HCT116 (cell line): ENCODE results near the gene ZNRF3. TPM values are rescaled to one million over a fixed set of nuclear protein-coding genes. Genes with fewer than 3 reads are reported as not detected.

Source experiments
- ATAC-seq: fragments of 200-7000 bp; cut with Tn5 transposase; 2 replicates; pipeline ENCODE4 v1.9.1; 2020; ENCODE audit warnings: mild to moderate bottlenecking, moderate library complexity
- BruUV-seq: library from RNA; stranded (reverse); fragments of 400-500 nt; replicated peaks from 2 replicates; lab custom pipeline; 2021; lab: Mats Ljungman, UMichigan
- CTCF ChIA-PET: fragments of 300-600 bp; sonication (Branson Sonifier 250); formaldehyde crosslinking; loops from one replicate; lab custom pipeline; 2021; ENCODE audit warnings: antibody characterized with exemption; lab: Charles Lee
- POLR2A ChIA-PET: fragments of 300-600, 350-600 bp; sonication (Branson Sonifier 250); formaldehyde crosslinking; loops from one replicate; lab custom pipeline; 2021; ENCODE audit warnings: antibody characterized with exemption; lab: Charles Lee
- RAD21 ChIA-PET, 2 experiments: fragments of 300-600 bp; sonication (Branson Sonifier 250); formaldehyde crosslinking; loops; one replicate each; lab custom pipeline; 2023; ENCODE audit warnings: low total read pairs in 2 of 2; ENCODE audit not compliant: uncharacterized antibody in 2 of 2, unreplicated experiment in 2 of 2, low non-redundant PET in 1 of 2; lab: Charles Lee
- DNase-seq: peaks from one replicate; pipeline ENCODE4 v3.0.0-alpha.2; 2010; ENCODE audit warnings: low read depth, low spot score
- H2AFZ ChIP-seq: fragments of 200-600 bp; shearing (Covaris generic), sonication (generic); 2 replicates; pipeline ENCODE4 v1.6.1; 2017; ENCODE audit warnings: low read depth, mixed run types, mixed read lengths, antibody characterized with exemption, low read length; ENCODE audit not compliant: poor library complexity, severe bottlenecking
- H3K27ac ChIP-seq: 2 replicates; pipeline ENCODE4 v1.5.1; 2012; ENCODE audit warnings: low read depth, low read length
- H3K27me3 ChIP-seq: fragments of 200-600 bp; sonication (generic); 2 replicates; pipeline ENCODE4 v1.6.1; 2016; ENCODE audit warnings: mixed run types, low read length, mixed read lengths; ENCODE audit not compliant: insufficient read depth
- H3K36me3 ChIP-seq, 2 experiments: fragments of 200-500 bp in 1 of 2; fragments of 200-600 bp in 1 of 2; sonication (Bioruptor generic) in 1 of 2; sonication (generic) in 1 of 2; 2 replicates each; pipeline versions ENCODE4 v1.5.1 to v1.6.1; 2014 to 2016; ENCODE audit warnings: low read length in 2 of 2, inconsistent platforms in 1 of 2, mixed read lengths in 1 of 2, mixed run types in 1 of 2; ENCODE audit not compliant: insufficient read depth in 2 of 2, control insufficient read depth in 1 of 2
- H3K4me1 ChIP-seq, 2 experiments: fragments of 200-600 bp in 1 of 2; sonication (generic) in 1 of 2; 2 replicates each; pipeline versions ENCODE4 v1.5.1 to v1.6.1; 2012 to 2017; ENCODE audit warnings: low read length in 2 of 2, inconsistent platforms in 1 of 2, mild to moderate bottlenecking in 1 of 2, mixed read lengths in 1 of 2, mixed run types in 1 of 2, moderate library complexity in 1 of 2; ENCODE audit not compliant: insufficient read depth in 2 of 2, control insufficient read depth in 1 of 2
- H3K4me2 ChIP-seq: fragments of 200-600 bp; sonication (generic); 2 replicates; pipeline ENCODE4 v1.6.1; 2017; ENCODE audit warnings: mixed run types, low read length, mixed read lengths
- H3K4me3 ChIP-seq, 2 experiments: fragments of 200-600 bp in 1 of 2; sonication (generic) in 1 of 2; replicated peaks in 1 of 2; 2 replicates each; pipeline ENCODE4 v1.5.1; 2011 to 2016; ENCODE audit warnings: low read length in 2 of 2, control low read depth in 1 of 2, low read depth in 1 of 2, mild to moderate bottlenecking in 1 of 2, mixed read lengths in 1 of 2, mixed run types in 1 of 2
- H3K79me2 ChIP-seq: fragments of 200-600 bp; sonication (generic); 2 replicates; pipeline ENCODE4 v1.6.1; 2017; ENCODE audit warnings: mild to moderate bottlenecking, mixed run types, low read length, moderate library complexity, mixed read lengths; ENCODE audit not compliant: insufficient read depth
- H3K9ac ChIP-seq: fragments of 200-600 bp; sonication (generic); 2 replicates; pipeline ENCODE4 v1.6.1; 2016; ENCODE audit warnings: low read length, mixed read lengths
- H3K9me2 ChIP-seq: fragments of 200-600 bp; sonication (generic), shearing (Covaris generic); 2 replicates; pipeline ENCODE4 v1.6.1; 2017; ENCODE audit warnings: mixed run types, mild to moderate bottlenecking, moderate library complexity; ENCODE audit not compliant: insufficient read depth
- H3K9me3 ChIP-seq, 2 experiments: fragments of 200-500 bp in 1 of 2; fragments of 200-600 bp in 1 of 2; sonication (Bioruptor generic) in 1 of 2; sonication (generic) in 1 of 2; 2 replicates each; pipeline ENCODE4 v1.6.1; 2014 to 2017; ENCODE audit warnings: low read length in 2 of 2, mixed read lengths in 2 of 2, inconsistent platforms in 1 of 2, low read depth in 1 of 2, mild to moderate bottlenecking in 1 of 2, mixed run types in 1 of 2, moderate library complexity in 1 of 2; ENCODE audit not compliant: control insufficient read depth in 1 of 2, insufficient read depth in 1 of 2
- H4K20me1 ChIP-seq: fragments of 200-600 bp; sonication (generic), shearing (Covaris generic); 2 replicates; pipeline ENCODE4 v1.6.1; 2017; ENCODE audit warnings: mixed run types, mild to moderate bottlenecking, moderate library complexity; ENCODE audit not compliant: insufficient read depth
- CEBPB ChIP-seq: IDR thresholded peaks from 2 replicates; pipeline ENCODE4 v1.6.1; 2012; ENCODE audit warnings: low read depth
- EGR1 ChIP-seq: IDR thresholded peaks from 2 replicates; pipeline ENCODE4 v1.6.1; 2012; ENCODE audit warnings: low read depth
- TCF7L2 ChIP-seq: IDR thresholded peaks from 2 replicates; pipeline ENCODE4 v1.7.0; 2011; ENCODE audit warnings: borderline replicate concordance, inconsistent platforms; ENCODE audit not compliant: insufficient read depth, insufficient read length; ENCODE audit errors: extremely low read depth
- YY1 ChIP-seq: IDR thresholded peaks from 2 replicates; pipeline ENCODE4 v1.6.1; 2011; ENCODE audit warnings: low read length, low read depth, moderate library complexity, mild to moderate bottlenecking; ENCODE audit not compliant: insufficient replicate concordance; ENCODE audit errors: extremely low read depth
- intact Hi-C: fragments of 100-400 bp; cut with micrococcal nuclease; formaldehyde crosslinking; loops from 2 replicates; pipeline ENCODE4 v1.10.0; 2022
- total RNA-seq: library from RNA; stranded (reverse); gene quantifications from one replicate; pipeline ENCODE4 v1.2.1, GENCODE V29; 2021; ENCODE audit not compliant: unreplicated experiment
- TF ChIP-seq, protein P1 (sequence below): IDR thresholded peaks from 2 replicates; pipeline ENCODE4 v1.6.1; 2012
- TF ChIP-seq, protein P2 (sequence below): IDR thresholded peaks from 2 replicates; pipeline ENCODE4 v1.6.1; 2011; ENCODE audit warnings: mild to moderate bottlenecking, low read length, moderate library complexity; ENCODE audit not compliant: insufficient replicate concordance; ENCODE audit errors: extremely low read depth

Gene ZNRF3
- total RNA-seq, 1 experiment from 2014 or later: 12.2 TPM

GRCh38 chr22:28911777-28912669, 28.7 kb downstream of the ZNRF3 start:
- Histone ChIP-seq H3K9me3 (no peaks in the 10 kb centered on the region), H3K27ac (peak overlapping the region; percentile 13; the same call in 1 of the 2 replicates), H3K4me1 (peaks cover 56 to 80% of the 10 kb centered on the region in 2 experiments), H2AFZ (no peak overlapping the region), H3K4me3 (no peak overlapping the region), H3K36me3 (no peaks in the 10 kb centered on the region), H3K79me2 (peaks cover 86% of the 10 kb centered on the region), H3K9me2 (no peaks in the 10 kb centered on the region), H3K4me2 (no peak overlapping the region), H3K27me3 (no peaks in the 10 kb centered on the region), H3K9ac (no peak overlapping the region), H4K20me1 (peaks cover 5% of the 10 kb centered on the region; the same call in 1 of the 2 replicates)
- ATAC-seq (no peak), DNase-seq (no peak)
- ChIA-PET POLR2A (no interaction called here), RAD21 (no interaction called here), CTCF (no interaction called here)
- TF ChIP-seq, protein P1, sequence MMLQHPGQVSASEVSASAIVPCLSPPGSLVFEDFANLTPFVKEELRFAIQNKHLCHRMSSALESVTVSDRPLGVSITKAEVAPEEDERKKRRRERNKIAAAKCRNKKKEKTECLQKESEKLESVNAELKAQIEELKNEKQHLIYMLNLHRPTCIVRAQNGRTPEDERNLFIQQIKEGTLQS: no peak
- TF ChIP-seq CEBPB (no peak), YY1 (no peak), TCF7L2 (no peak), EGR1 (no peak)
- TF ChIP-seq, protein P2, sequence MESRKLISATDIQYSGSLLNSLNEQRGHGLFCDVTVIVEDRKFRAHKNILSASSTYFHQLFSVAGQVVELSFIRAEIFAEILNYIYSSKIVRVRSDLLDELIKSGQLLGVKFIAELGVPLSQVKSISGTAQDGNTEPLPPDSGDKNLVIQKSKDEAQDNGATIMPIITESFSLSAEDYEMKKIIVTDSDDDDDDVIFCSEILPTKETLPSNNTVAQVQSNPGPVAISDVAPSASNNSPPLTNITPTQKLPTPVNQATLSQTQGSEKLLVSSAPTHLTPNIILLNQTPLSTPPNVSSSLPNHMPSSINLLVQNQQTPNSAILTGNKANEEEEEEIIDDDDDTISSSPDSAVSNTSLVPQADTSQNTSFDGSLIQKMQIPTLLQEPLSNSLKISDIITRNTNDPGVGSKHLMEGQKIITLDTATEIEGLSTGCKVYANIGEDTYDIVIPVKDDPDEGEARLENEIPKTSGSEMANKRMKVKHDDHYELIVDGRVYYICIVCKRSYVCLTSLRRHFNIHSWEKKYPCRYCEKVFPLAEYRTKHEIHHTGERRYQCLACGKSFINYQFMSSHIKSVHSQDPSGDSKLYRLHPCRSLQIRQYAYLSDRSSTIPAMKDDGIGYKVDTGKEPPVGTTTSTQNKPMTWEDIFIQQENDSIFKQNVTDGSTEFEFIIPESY: no peak
- BruUV-seq: no TSS peak
- intact Hi-C loops: no loop called here
